Activated CD4-positive, alpha-beta T cell treated with anti-CD3 and anti-CD28 coated beads for 4 hours (primary cell): ENCODE results near the gene GALNT13.

Experiments
- DNase-seq, 2 donors: peaks; one replicate each; pipeline ENCODE4 v3.0.0-alpha.2; 2020

GALNT13 gene

GRCh38 chr2:154229966-154230365, 358.2 kb downstream of the GALNT13 start:
- no peak for DNase-seq

- DNase-seq: no peak
Measured at GRCh38 chr2:154231021-154231420, 359.3 kb downstream of the GALNT13 start.

- DNase-seq: no peak
Measured at GRCh38 chr2:154233231-154233630, 361.5 kb downstream of the GALNT13 start.

DNA sequence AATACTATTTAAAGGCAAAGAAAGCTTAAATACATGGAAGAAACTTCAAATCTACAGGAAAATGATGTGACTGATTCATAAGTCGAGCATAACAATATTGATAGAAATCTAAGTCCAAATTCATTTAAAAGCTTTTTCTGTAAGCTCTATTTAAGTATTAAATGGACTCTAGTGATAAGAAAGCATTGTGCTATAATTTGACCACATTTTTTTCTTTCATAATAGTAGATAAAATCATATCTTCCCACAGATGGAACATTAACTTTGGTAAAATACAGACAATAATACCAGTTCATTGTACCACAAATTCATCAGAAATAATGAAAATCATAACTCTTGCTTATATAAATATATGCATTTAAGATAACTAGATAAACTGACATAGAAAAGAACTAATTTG, 366.5 kb downstream of the GALNT13 start:
- no peak for DNase-seq

- DNase-seq: no peak
Measured at GRCh38 chr2:154240316-154240715, 368.6 kb downstream of the GALNT13 start.

DNA sequence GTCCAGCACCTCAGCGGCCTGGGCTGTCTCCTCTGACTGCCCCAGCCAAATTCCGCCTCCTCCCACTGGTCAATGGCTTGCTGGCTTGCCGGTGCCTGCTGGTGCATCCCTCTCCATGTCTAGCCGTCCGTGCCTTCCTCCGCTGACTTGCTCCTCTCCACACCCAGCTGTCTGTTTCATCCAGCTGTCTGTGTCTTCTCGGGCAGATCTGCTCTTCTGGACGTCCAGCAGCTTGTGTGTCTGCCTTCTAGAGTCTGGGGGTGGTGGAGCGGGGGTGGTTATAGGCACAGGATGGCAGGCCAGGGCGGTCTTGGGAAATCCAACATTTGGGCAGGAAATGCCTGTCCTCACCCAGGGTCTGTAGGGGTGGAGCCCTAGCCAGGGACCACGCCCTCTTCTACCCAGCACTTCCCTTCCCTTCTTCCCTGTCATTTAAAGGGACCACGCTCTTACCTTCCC, 369.2 kb downstream of the GALNT13 start:
- no peak for DNase-seq

DNA sequence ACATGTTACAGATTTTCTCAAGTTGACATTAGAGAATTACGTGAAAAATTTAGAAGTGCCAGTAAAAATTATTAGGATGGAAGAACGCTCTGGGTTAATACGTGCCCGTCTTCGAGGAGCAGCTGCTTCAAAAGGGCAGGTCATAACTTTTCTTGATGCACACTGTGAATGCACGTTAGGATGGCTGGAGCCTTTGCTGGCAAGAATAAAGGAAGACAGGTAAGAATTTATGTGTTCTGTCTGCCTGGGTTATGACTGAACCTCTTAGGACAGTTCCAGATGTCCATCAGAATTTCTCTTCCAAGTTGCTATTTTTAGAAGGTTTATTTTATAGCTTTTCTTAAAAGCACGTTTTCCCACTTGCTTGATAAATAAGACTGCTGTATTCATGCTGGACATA, 371.0 kb downstream of the GALNT13 start:
- DNase-seq: no peak

DNA sequence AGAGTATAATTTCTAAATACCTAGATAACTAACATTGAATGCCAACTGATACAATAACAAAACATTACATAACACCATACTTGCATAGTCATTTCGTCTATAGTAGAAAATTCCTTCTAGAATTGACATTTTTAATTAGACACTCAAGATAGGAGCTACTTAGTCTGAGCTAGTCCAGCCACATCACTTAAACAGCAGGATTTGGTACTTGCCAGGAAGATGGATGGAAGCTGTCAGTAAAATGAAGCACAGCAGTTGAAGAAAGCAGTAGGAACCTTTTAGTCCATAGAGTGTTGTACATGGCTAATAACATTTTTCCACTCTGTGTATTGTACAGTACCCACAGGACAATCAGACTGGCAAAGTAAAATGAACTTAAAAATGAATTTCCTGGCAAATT, 372.0 kb downstream of the GALNT13 start:
- no peak for DNase-seq

DNA sequence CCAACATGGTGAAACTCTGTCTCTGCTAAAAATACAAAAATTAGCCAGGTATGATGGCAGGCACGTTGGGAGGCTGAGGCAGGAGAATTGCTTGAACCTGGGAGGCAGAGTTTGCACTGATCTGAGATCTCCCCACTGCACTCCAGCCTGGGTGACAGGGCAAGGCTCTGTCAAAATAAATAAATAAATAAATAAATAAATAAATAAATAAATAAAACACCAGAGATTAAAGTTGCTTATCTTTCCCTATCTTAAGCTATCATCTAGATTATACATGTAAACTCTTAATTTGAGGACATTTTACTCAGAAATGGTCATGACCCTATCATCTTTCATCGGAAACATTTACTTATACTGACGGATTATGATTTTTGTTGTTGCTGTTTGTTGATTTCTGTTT, 373.2 kb downstream of the GALNT13 start:
- DNase-seq: no peak

GRCh38 chr2:154247503-154247902, 375.8 kb downstream of the GALNT13 start:
- DNase-seq: no peak

- DNase-seq: no peak
Measured at GRCh38 chr2:154256136-154256535, 384.4 kb downstream of the GALNT13 start.

DNA sequence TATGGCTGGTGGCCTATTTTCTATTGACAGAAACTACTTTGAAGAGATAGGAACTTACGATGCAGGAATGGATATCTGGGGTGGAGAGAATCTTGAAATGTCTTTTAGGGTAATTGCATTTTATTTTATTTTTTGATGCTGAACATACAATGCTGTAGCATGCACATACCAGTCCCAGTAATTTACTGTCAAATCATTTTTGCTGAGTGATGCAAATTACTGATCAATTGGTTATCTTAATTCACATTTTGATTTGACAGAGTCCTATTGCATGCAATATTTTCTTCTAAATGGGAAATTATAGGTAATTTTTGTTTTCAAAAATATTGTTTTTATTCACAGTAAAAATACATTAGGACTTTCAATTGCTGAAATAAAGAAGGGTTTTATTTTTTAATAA, 387.3 kb downstream of the GALNT13 start:
- no peak for DNase-seq

GRCh38 chr2:154261473-154262027, 389.8 kb downstream of the GALNT13 start:
- DNase-seq: no peak

GRCh38 chr2:154263206-154263605, 391.5 kb downstream of the GALNT13 start:
- no peak for DNase-seq

- no peak for DNase-seq
Measured at GRCh38 chr2:154264024-154264423, 392.3 kb downstream of the GALNT13 start.

DNA sequence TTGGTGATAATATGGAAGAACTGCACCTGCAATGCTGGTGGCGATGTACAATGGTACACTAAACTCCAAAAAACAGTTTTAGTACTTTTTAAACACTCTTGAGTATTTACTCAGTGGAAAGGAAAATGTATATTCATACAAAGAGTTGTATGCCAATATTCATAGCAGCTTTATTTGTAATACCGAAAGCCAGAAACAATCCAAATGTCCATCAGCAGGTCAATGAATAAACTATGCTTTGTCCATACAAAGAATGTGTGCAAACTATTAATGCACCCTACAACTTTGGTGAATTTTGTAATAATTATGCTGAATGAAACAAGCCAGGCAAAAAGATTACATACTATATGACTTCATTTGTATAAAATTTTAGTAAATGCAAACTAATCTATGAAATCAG, 396.3 kb downstream of the GALNT13 start:
- DNase-seq: no peak

DNA sequence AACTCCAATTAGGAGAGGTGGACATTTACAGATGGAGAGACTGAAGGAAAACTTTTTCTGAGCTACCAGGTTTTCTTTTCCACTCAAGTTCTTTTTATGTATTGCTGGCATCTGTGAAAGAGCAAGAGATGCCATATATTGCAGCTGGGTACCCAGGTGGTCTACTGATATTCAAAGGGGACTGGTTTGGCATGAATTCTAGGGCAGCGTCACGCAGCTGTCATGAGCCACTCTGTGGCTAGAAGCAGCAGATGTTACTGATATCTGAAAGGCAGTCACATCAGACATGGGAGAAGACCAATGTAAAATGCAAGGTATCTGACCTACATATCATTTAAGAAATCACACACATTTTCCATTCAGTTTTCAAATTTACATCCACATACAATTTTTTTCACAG, 408.8 kb downstream of the GALNT13 start:
- no peak for DNase-seq

DNA sequence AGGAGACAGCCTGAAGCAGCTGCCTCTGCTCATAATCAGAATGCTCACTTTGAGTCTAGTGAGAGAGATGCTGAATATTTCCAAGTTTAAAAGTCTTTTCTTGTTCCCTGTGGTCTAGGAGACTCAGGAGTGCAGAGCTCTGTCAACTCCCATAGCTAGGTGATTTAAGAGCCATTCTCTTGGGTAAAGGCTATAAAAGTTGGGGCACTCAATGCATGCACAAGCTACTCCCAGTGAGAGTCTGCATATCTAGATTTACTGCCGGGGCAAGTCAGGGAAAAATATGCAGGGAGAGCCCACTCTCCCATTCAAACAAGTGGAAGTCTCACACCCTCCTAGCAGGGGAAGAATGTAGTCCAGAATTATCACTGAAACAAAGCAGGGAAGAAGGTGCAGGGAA, 418.1 kb downstream of the GALNT13 start:
- DNase-seq: no peak

DNA sequence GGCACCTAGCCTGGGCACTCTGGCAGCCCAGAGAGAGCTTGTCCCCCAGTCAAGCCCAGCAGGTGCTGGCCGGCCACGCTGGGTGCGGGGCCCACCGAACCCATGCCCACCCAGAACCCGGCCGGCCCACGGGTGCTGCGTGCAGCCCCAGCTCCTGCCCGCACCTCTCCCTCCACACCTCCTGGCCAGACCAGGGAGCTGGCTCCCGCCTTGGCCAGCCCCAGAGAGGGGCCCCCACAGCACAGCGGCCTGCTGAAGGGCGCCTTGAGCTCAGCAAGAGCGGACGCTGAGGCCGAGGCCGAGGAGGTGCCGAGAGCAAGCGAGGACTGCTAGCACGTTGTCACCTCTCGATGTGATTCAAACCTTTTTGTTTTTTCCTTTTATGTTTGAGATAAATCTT, 419.8 kb downstream of the GALNT13 start:
- no peak for DNase-seq

GRCh38 chr2:154291927-154292326, 420.2 kb downstream of the GALNT13 start:
- no peak for DNase-seq

DNA sequence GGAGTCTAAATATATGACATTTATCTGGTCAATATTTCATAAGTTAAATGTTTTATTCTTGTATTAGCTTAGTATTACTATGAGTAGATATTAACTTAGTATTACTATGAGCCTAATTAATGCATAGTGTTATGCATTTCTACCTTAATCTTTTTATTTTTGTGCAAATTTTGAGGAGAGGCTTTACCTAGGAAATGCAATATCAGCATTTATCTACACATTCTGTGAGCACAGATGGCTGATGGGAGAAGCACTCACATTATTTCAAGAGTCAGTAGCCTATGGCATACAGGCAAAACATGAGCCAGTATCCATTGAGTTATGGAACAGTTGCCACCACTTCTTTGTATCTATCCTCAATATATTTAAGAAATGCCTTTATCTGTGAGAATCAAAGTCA, 422.1 kb downstream of the GALNT13 start:
- DNase-seq: no peak

DNA sequence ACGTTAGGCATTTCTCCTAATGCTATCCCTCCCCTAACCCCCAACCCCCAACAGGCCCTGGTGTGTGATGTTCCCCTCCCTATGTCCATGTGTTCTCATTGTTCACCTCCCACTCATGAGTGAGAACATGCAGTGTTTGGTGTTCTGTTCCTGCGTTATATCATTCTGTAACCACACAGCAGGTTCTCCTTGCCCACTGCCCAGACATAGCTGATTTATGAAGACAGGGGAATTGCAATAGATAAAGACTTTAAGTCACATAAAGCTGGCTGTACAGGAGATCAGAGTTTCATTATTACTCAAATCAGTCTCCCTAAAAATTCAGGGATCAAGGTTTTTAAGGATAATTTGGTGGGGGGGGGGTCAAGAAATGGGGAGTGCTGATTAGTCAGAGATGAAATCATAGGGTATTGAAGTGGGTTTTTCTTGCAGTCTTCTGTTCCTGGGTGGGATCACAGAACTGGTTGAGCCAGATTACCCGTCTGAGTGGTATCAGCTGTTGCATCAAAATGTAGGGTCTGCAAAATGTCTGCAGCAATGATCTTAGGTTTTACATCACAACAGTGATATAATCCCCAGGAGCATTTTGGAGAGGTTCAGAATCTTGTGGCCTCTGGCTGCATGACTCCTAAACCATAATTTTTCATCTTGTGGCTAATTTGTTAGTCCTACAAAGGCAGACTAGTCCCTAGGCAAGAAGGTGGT, 434.7 kb downstream of the GALNT13 start:
- no peak for DNase-seq

DNA sequence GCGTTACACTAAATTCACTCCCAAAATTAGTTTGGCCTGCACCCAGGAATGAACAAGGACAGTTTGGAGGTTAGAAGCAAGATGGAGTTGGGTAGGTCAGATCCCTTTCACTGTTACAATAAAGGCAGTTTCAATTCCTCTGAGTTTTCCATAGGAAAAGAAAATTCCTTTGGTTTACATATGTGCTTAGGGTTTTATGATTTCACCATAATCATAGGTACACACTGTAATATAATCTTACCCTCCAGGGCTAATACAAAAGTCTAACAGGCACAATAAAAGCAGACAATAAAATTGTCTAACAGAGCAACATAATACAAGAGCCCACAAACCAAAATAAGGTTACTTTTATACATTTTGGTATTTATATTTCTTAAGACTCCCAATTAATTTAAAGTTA, 435.3 kb downstream of the GALNT13 start:
- DNase-seq: no peak

GRCh38 chr2:154324601-154325000, 452.9 kb downstream of the GALNT13 start:
- no peak for DNase-seq

GRCh38 chr2:154329510-154329909, 457.8 kb downstream of the GALNT13 start:
- DNase-seq: no peak
